Gastroesophageal sphincter (tissue), 4 donors: Measurements from ENCODE around the gene FGF1. TPM values are rescaled to one million over a fixed set of nuclear protein-coding genes. Genes with fewer than 3 reads are reported as not detected.

Experiments used
- ATAC-seq: fragments of 150-250 bp; one replicate; pipeline ENCODE4 v1.9.1; 2016; ENCODE audit warnings: mild to moderate bottlenecking, moderate library complexity
- H3K27ac ChIP-seq, 4 donors: fragments of 200-600 bp; sonication (generic) in 3 of 4; 1 replicate in 3 of 4; 2 replicates in 1 of 4; pipeline ENCODE4 v1.5.1; 2016 to 2019
- H3K27me3 ChIP-seq: fragments of 200-600 bp; sonication (generic); one replicate; pipeline ENCODE4 v1.5.1; 2019
- H3K36me3 ChIP-seq, 2 donors: fragments of 200-600 bp; sonication (generic); one replicate each; pipeline ENCODE4 v1.5.1; 2019; ENCODE audit warnings: control low read depth in 1 of 2
- H3K4me1 ChIP-seq, 3 donors: fragments of 200-600 bp; sonication (generic); 1 replicate in 2 of 3; 2 replicates in 1 of 3; pipeline ENCODE4 v1.5.1; 2016 to 2019; ENCODE audit warnings: control low read depth in 2 of 3
- H3K4me3 ChIP-seq, 2 donors: fragments of 200-600 bp; sonication (generic); one replicate each; pipeline ENCODE4 v1.5.1; 2019; ENCODE audit warnings: mild to moderate bottlenecking in 1 of 2, moderate library complexity in 1 of 2
- H3K9me3 ChIP-seq, 3 donors: fragments of 200-600 bp; sonication (generic); one replicate each; pipeline ENCODE4 v1.5.1; 2017 to 2019; ENCODE audit warnings: control low read depth in 2 of 3
- EP300 ChIP-seq: sonication (generic); formaldehyde crosslinking; IDR thresholded peaks from one replicate; pipeline ENCODE4 v1.6.1; 2017; ENCODE audit warnings: antibody characterized with exemption, mild to moderate bottlenecking
- POLR2A ChIP-seq, 2 donors: fragments of 450-650 bp; IDR thresholded peaks; one replicate each; pipeline ENCODE4 v1.6.1; 2017; ENCODE audit warnings: antibody characterized with exemption in 2 of 2, mild to moderate bottlenecking in 2 of 2, moderate library complexity in 1 of 2
- POLR2AphosphoS5 ChIP-seq: sonication (generic); formaldehyde crosslinking; IDR thresholded peaks from one replicate; pipeline ENCODE4 v1.6.1; 2017; ENCODE audit warnings: antibody characterized with exemption
- WGBS, 2 donors: methylation state at CpG; one replicate each; pipeline ENCODE4 v1.1.5; 2018; ENCODE audit warnings: low coverage in 1 of 2; 5-methylcytosine and 5-hydroxymethylcytosine counted together
- total RNA-seq, 4 donors: library from RNA; depleted of rRNA; stranded (reverse); fragments of >200 nt; gene quantifications; one replicate each; pipeline ENCODE4 v1.1.0, GENCODE V29; 2016
- TF ChIP-seq, protein P1 (sequence below), 4 experiments: fragments of 200-600 bp in 2 of 4; fragments of 450-650 bp in 2 of 4; sonication (generic) in 1 of 4; IDR thresholded peaks; one replicate each; pipeline ENCODE4 v1.5.1; 2017 to 2019; ENCODE audit warnings: antibody characterized with exemption in 4 of 4, mild to moderate bottlenecking in 2 of 4, moderate library complexity in 2 of 4

FGF1 gene
- total RNA-seq, 4 donors from 2014 or later, result 0.16 to 4.2 (median 2.9) TPM

DNA sequence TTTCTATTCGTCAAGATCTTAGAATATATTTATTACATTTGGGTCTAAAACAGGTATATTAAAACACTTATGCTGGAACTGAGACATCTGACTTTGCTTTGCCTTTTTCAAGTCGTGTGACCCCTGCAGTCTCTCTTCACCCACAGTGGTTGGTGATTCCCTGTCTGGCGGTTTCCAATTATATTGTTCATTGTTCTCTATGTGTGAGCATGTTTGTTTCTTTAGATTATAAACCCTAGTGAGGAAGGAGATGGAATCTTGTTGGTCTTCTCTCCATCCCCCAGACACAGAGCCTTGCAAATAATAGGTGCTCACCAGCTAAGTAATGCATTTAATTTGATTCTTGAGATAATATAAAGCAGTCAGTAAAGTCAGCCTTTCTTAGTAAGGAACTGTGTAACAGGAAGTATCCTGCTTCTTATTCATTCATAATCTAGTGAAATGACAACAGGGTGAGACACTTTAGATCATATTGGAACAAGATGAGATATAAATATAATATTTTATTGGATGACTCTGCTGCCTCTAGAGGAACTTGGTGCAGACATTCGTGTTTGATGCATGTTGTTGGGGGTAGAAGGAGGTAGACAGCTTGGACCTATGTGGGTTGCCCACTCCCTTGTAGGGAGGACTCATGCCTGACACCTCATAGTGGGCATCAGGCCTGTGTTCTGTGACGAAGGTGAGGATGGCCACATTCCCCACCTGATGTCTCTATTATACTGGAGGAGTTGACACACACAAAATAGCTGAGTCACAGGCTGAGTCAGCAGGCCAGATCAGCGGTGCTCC lies 88.1 kb downstream of the FGF1 start:
- WGBS, 2 donors, result 39 to 60% methylated on average over 5 to 6 of the region's 6 CpGs
- Histone ChIP-seq H3K4me3 (no peak overlapping the region), H3K27me3 (no peaks in the 10 kb centered on the region), H3K4me1 (peaks cover 0 to 20% (median 7%) of the 10 kb centered on the region in 3 donors), H3K9me3 (no peaks in the 10 kb centered on the region), H3K36me3 (no peaks in the 10 kb centered on the region), H3K27ac (no peak overlapping the region)
- TF ChIP-seq POLR2A (IDR thresholded peaks at IDR 0.05), result no peak
- TF ChIP-seq, protein P1, sequence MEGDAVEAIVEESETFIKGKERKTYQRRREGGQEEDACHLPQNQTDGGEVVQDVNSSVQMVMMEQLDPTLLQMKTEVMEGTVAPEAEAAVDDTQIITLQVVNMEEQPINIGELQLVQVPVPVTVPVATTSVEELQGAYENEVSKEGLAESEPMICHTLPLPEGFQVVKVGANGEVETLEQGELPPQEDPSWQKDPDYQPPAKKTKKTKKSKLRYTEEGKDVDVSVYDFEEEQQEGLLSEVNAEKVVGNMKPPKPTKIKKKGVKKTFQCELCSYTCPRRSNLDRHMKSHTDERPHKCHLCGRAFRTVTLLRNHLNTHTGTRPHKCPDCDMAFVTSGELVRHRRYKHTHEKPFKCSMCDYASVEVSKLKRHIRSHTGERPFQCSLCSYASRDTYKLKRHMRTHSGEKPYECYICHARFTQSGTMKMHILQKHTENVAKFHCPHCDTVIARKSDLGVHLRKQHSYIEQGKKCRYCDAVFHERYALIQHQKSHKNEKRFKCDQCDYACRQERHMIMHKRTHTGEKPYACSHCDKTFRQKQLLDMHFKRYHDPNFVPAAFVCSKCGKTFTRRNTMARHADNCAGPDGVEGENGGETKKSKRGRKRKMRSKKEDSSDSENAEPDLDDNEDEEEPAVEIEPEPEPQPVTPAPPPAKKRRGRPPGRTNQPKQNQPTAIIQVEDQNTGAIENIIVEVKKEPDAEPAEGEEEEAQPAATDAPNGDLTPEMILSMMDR (IDR thresholded peaks at IDR 0.05), result peak in 1 of 4 experiments; percentile 20
- no peak for ATAC-seq

DNA sequence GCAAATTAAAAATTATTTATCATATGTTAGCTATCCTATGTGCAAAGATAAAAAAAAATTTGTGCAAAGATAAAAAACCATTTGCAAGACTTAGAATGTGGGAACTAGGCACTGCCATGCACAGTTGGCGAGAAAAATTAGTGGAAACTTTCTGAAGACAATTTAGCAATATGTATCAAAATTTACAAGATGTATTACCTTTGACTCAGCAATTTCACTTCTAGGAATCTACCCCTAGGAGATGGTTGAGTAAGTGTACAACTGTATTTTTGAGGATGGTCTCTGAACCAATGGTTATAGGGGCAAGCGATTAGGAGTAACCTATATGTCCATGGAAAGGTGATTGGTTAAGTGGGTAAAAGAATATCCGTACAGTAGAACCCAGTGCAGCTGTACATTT lies 88.9 kb downstream of the FGF1 start:
- Histone ChIP-seq H3K4me3 (no peak overlapping the region), H3K36me3 (no peaks in the 10 kb centered on the region), H3K27me3 (no peaks in the 10 kb centered on the region), H3K4me1 (peaks cover 0 to 20% (median 7%) of the 10 kb centered on the region in 3 donors), H3K27ac (no peak overlapping the region), H3K9me3 (no peaks in the 10 kb centered on the region)
- ATAC-seq, result no peak
- TF ChIP-seq POLR2AphosphoS5, result no peak
- TF ChIP-seq, protein P1 (IDR thresholded peaks at IDR 0.05), result no peak
- TF ChIP-seq POLR2A (IDR thresholded peaks at IDR 0.05), result no peak
- TF ChIP-seq EP300, result no peak
- 92 to 98% methylated on average over 3 of the region's 3 CpGs for WGBS, 2 donors

DNA sequence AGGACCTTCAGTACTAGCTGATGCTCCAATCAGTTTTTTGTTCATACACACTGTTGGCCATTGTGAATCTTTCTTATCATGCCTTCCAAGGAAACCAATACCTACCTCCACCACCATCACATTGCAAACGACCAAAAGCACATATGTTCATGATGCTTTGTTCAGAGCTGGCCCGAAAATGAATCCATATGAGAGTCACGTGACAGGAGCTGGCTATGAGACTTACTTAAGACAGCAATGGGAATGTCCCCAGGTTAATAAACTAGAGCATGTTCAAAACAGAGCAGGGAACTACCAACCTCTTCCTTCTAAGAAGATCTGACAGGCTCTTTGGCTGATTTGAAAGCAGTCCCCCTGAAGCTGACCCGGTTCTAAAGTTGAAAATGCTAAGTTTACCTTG lies 93.5 kb downstream of the FGF1 start:
- Histone ChIP-seq H3K4me1 (no peaks in the 10 kb centered on the region), H3K27me3 (no peaks in the 10 kb centered on the region), H3K27ac (no peak overlapping the region), H3K9me3 (no peaks in the 10 kb centered on the region), H3K4me3 (no peak overlapping the region), H3K36me3 (no peaks in the 10 kb centered on the region)
- 81% methylated on average over 4 of the region's 4 CpGs; no CpG with 5 or more reads in 1 of the 2 donors for WGBS, 2 donors
- no peak for TF ChIP-seq POLR2AphosphoS5
- TF ChIP-seq EP300, result no peak
- TF ChIP-seq, protein P1 (IDR thresholded peaks at IDR 0.05), result no peak
- TF ChIP-seq POLR2A (IDR thresholded peaks at IDR 0.05), result no peak
- ATAC-seq, result no peak

DNA sequence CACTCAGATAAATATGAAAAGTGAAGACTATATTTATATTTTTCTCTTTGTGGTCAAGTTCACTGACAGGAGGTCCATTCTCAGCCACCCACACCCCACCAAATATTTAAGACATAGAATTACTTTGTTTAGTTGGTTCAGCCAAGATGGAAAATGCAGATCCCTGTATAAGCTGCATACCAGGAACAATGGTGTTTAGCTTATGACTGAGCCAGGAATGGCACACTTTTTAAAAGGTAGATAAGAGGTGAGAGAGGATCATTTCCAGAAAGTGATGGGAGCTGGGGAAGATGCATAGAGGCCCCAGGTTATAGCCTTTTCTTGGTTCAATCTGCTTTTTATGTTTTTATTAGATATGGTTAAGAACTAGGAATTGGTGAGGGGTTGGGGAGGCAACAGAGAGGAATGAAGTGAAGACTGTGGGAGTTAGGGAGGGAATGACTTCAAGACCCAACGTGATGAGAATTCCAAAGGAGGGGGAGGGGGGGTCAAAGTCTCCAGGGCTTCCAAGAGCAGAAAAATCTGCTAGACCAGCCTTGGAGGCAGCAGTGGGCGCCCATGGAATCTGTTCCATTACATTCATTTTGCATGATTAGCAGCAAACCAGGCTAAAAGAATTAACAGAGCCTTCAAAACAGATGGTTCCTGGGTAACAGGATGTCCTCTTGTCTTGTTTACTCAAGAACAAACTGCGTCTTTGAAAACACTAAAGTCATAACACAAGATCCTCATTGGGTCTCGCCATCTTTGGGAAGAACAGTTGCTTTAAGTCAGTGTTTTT lies 95.2 kb downstream of the FGF1 start:
- Histone ChIP-seq H3K27me3 (no peaks in the 10 kb centered on the region), H3K4me3 (no peak overlapping the region), H3K4me1 (no peaks in the 10 kb centered on the region), H3K27ac (no peak overlapping the region), H3K36me3 (no peaks in the 10 kb centered on the region), H3K9me3 (no peaks in the 10 kb centered on the region)
- ATAC-seq, result no peak
- TF ChIP-seq, protein P1 (IDR thresholded peaks at IDR 0.05), result no peak
- TF ChIP-seq POLR2AphosphoS5, result no peak
- no peak for TF ChIP-seq EP300
- no peak for TF ChIP-seq POLR2A (IDR thresholded peaks at IDR 0.05)
- 48 to 74% methylated on average over 3 to 4 of the region's 4 CpGs for WGBS, 2 donors
